Measurements from ENCODE around the gene KMO. TPM values are rescaled to one million over a fixed set of nuclear protein-coding genes. Genes with fewer than 3 reads are reported as not detected.

KMO gene
- total RNA-seq, 4 donors from 2014 or later = 0.62 to 3.1 (median 1.1) TPM; not detected in 1

DNA sequence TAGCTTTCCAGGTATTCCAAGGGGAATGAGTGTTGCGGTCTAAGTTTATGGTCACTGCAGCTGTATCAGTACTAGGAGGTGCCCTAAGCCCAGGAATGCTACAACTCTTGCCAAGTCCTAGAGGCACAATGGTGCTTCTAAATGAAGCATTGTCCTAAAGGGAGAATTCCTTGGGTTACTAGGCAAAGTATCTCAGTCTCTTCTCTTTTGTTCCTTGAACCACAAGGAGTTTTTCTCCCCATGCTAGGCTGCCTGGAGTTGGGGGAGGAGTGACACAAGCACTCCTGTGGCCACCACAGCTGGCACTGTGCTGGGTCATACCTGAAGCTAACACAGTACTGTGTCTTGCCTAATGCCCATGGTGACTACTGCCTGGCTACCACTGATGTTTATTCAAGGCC lies 50.7 kb downstream of the KMO start:
- TF ChIP-seq POLR2AphosphoS5 (IDR thresholded peaks at IDR 0.05) = no peak
- TF ChIP-seq CTCF (IDR thresholded peaks at IDR 0.05) = no peak
- TF ChIP-seq EP300 (IDR thresholded peaks at IDR 0.05) = no peak
- TF ChIP-seq POLR2A (IDR thresholded peaks at IDR 0.05) = no peak
- no peaks in the 10 kb centered on the region for H3K4me1 ChIP-seq
- H3K27me3 ChIP-seq = no peaks in the 10 kb centered on the region
- H3K9me3 ChIP-seq = no peaks in the 10 kb centered on the region
- 89% methylated on average over 1 of the region's 1 CpG; no CpG with 5 or more reads in 1 of the 2 donors for WGBS, 2 donors (ENCODE audit: low coverage in 1 of 2)
- no peak overlapping the region for H3K27ac ChIP-seq
- ATAC-seq = peak; percentile 31
- H3K4me3 ChIP-seq = no peak overlapping the region
- H3K36me3 ChIP-seq = no peaks in the 10 kb centered on the region

- H3K9me3 ChIP-seq = no peaks in the 10 kb centered on the region
- no peaks in the 10 kb centered on the region for H3K27me3 ChIP-seq
- WGBS, 2 donors (ENCODE audit: low coverage in 1 of 2) = 75 to 81% methylated on average over 2 to 14 of the region's 14 CpGs
- no peak for ATAC-seq
- no peaks in the 10 kb centered on the region for H3K36me3 ChIP-seq
- TF ChIP-seq CTCF (IDR thresholded peaks at IDR 0.05) = no peak
- TF ChIP-seq POLR2A (IDR thresholded peaks at IDR 0.05) = no peak
- TF ChIP-seq POLR2AphosphoS5 (IDR thresholded peaks at IDR 0.05) = no peak
- no peak overlapping the region for H3K4me3 ChIP-seq
- no peaks in the 10 kb centered on the region for H3K4me1 ChIP-seq
- H3K27ac ChIP-seq = no peak overlapping the region
Measured at GRCh38 chr1:241586905-241587512, 54.8 kb downstream of the KMO start.

DNA sequence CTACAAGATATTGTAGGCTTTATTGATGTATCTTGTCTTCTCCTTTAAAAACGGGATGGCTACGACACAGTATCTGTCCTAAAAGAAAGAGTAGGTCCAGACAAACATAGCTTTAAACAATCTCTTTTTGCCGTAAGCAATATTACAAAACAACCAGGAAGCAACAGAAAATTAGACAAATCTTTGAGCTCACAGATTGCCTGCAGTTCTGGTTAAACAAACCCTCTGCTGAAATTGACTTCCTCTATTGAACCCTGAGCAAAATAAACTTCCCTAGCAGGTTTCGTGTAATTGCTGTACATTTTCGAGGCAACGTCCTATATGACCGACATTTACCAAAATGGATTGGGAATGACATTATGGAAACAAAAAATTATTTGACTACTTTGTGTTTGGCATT lies 57.3 kb downstream of the KMO start:
- H3K36me3 ChIP-seq = no peaks in the 10 kb centered on the region
- TF ChIP-seq EP300 (IDR thresholded peaks at IDR 0.05) = no peak
- no peak for TF ChIP-seq CTCF (IDR thresholded peaks at IDR 0.05)
- no peak for TF ChIP-seq POLR2AphosphoS5 (IDR thresholded peaks at IDR 0.05)
- TF ChIP-seq POLR2A (IDR thresholded peaks at IDR 0.05) = no peak
- no peak overlapping the region for H3K27ac ChIP-seq
- 85 to 93% methylated on average over 7 of the region's 7 CpGs for WGBS, 2 donors (ENCODE audit: low coverage in 1 of 2)
- no peaks in the 10 kb centered on the region for H3K27me3 ChIP-seq
- ATAC-seq = no peak
- no peak overlapping the region for H3K4me3 ChIP-seq
- H3K4me1 ChIP-seq = no peaks in the 10 kb centered on the region
- H3K9me3 ChIP-seq = no peaks in the 10 kb centered on the region

GRCh38 chr1:241590719-241591118 lies 58.5 kb downstream of the KMO start:
- WGBS, 2 donors (ENCODE audit: low coverage in 1 of 2) = 53 to 88% methylated on average over 2 to 4 of the region's 4 CpGs
- H3K27me3 ChIP-seq = no peaks in the 10 kb centered on the region
- no peak for TF ChIP-seq EP300 (IDR thresholded peaks at IDR 0.05)
- no peak for TF ChIP-seq POLR2AphosphoS5 (IDR thresholded peaks at IDR 0.05)
- no peak for TF ChIP-seq POLR2A (IDR thresholded peaks at IDR 0.05)
- no peak for TF ChIP-seq CTCF (IDR thresholded peaks at IDR 0.05)
- H3K36me3 ChIP-seq = no peaks in the 10 kb centered on the region
- H3K4me3 ChIP-seq = no peak overlapping the region
- H3K4me1 ChIP-seq = no peaks in the 10 kb centered on the region
- no peak overlapping the region for H3K27ac ChIP-seq
- no peak for ATAC-seq
- no peaks in the 10 kb centered on the region for H3K9me3 ChIP-seq

GRCh38 chr1:241591317-241591716 lies 59.1 kb downstream of the KMO start:
- no peaks in the 10 kb centered on the region for H3K9me3 ChIP-seq
- ATAC-seq = no peak
- no peaks in the 10 kb centered on the region for H3K36me3 ChIP-seq
- no peaks in the 10 kb centered on the region for H3K27me3 ChIP-seq
- H3K4me3 ChIP-seq = no peak overlapping the region
- no peaks in the 10 kb centered on the region for H3K4me1 ChIP-seq
- H3K27ac ChIP-seq = no peak overlapping the region
- TF ChIP-seq CTCF (IDR thresholded peaks at IDR 0.05) (no peak), POLR2A (IDR thresholded peaks at IDR 0.05) (no peak), EP300 (IDR thresholded peaks at IDR 0.05) (no peak)
